Peyer's patch (tissue), 4 donors: ENCODE data around the gene ACTBL2.

Experiments used
- POLR2A ChIP-seq, 2 donors: fragments of 450-650 bp; IDR thresholded peaks; one replicate each; pipeline ENCODE4 v1.5.1; 2017; ENCODE audit warnings: antibody characterized with exemption in 2 of 2, mild to moderate bottlenecking in 2 of 2, moderate library complexity in 2 of 2
- TF ChIP-seq, protein P1 (sequence below), 6 experiments: fragments of 450-650 bp in 4 of 6; fragments of 200-600 bp in 2 of 6; sonication (generic) in 1 of 6; IDR thresholded peaks; one replicate each; pipeline ENCODE4 v1.5.1; 2017 to 2019; ENCODE audit warnings: antibody characterized with exemption in 6 of 6, mild to moderate bottlenecking in 3 of 6, moderate library complexity in 1 of 6

DNA sequence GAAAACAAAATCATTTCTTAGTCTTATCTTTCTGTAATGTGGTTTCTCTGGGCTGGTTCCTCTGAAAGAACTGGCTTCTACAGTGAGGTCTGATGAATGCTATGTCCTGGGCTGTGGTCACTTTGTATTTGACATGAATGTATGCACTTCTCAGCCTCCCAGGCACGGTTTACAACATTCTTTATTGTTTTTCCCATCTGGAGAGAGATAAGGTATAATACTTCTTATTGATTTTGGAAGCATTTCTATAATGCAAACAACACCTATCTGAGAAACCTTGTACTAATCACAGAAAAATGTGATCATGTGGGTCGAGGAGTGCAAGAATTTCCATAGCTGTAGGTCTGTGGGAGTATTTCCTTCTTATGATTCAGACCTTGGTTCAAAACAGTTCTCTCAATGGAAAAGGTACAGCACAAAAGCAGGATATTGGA, 46.9 kb downstream of the ACTBL2 start:
- no peak for TF ChIP-seq POLR2A (IDR thresholded peaks at IDR 0.05)
- TF ChIP-seq, protein P1, sequence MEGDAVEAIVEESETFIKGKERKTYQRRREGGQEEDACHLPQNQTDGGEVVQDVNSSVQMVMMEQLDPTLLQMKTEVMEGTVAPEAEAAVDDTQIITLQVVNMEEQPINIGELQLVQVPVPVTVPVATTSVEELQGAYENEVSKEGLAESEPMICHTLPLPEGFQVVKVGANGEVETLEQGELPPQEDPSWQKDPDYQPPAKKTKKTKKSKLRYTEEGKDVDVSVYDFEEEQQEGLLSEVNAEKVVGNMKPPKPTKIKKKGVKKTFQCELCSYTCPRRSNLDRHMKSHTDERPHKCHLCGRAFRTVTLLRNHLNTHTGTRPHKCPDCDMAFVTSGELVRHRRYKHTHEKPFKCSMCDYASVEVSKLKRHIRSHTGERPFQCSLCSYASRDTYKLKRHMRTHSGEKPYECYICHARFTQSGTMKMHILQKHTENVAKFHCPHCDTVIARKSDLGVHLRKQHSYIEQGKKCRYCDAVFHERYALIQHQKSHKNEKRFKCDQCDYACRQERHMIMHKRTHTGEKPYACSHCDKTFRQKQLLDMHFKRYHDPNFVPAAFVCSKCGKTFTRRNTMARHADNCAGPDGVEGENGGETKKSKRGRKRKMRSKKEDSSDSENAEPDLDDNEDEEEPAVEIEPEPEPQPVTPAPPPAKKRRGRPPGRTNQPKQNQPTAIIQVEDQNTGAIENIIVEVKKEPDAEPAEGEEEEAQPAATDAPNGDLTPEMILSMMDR (IDR thresholded peaks at IDR 0.05), result no peak
